Transverse colon (tissue), 4 donors: ENCODE results near the gene RAB27A. TPM values are rescaled to one million over a fixed set of nuclear protein-coding genes. Genes with fewer than 3 reads are reported as not detected.
A peak's percentile ranks its signal among the peaks of the same experiment; 100 is the strongest.

Experiments
- DNase-seq: peaks from one replicate; pipeline ENCODE4 v3.0.0-alpha.2; 2019
- H3K27ac ChIP-seq, 4 donors: fragments of 200-600 bp; sonication (generic); 2 replicates each; pipeline ENCODE4 v1.5.1; 2016 to 2018; ENCODE audit warnings: inconsistent platforms in 4 of 4
- H3K27me3 ChIP-seq: fragments of 200-600 bp; sonication (generic); 2 replicates; pipeline ENCODE4 v1.5.1; 2017; ENCODE audit warnings: inconsistent platforms
- H3K36me3 ChIP-seq, 4 donors: fragments of 200-600 bp; sonication (generic); 2 replicates each; pipeline ENCODE4 v1.5.1; 2017 to 2019; ENCODE audit warnings: inconsistent platforms in 4 of 4
- H3K4me1 ChIP-seq, 4 donors: fragments of 200-600 bp; sonication (generic); 2 replicates each; pipeline ENCODE4 v1.5.1; 2017 to 2020; ENCODE audit warnings: inconsistent platforms in 4 of 4
- H3K4me3 ChIP-seq, 4 donors: fragments of 200-600 bp; sonication (generic); 1 replicate in 1 of 4; 2 replicates in 3 of 4; pipeline versions ENCODE4 v1.5.1 to v1.6.1; 2017 to 2019; ENCODE audit warnings: inconsistent platforms in 4 of 4
- H3K9me3 ChIP-seq, 2 donors: fragments of 200-600 bp; sonication (generic); 2 replicates each; pipeline ENCODE4 v1.5.1; 2017 to 2019; ENCODE audit warnings: inconsistent platforms in 2 of 2
- CTCF ChIP-seq, 5 experiments: fragments of 200-600 bp in 3 of 5; fragments of 450-650 bp in 2 of 5; sonication (generic) in 3 of 5; IDR thresholded peaks; 1 replicate in 2 of 5; 2 replicates in 3 of 5; pipeline ENCODE4 v1.5.1; 2016 to 2017; ENCODE audit warnings: antibody characterized with exemption in 5 of 5, inconsistent platforms in 3 of 5, mild to moderate bottlenecking in 2 of 5, moderate library complexity in 1 of 5
- EP300 ChIP-seq: sonication (generic); formaldehyde crosslinking; IDR thresholded peaks from one replicate; pipeline ENCODE4 v1.6.1; 2017; ENCODE audit warnings: antibody characterized with exemption, low read depth
- POLR2A ChIP-seq: fragments of 450-650 bp; IDR thresholded peaks from one replicate; pipeline ENCODE4 v1.6.1; 2016; ENCODE audit warnings: antibody characterized with exemption, mild to moderate bottlenecking, moderate library complexity
- POLR2AphosphoS5 ChIP-seq, 3 donors: sonication (generic); formaldehyde crosslinking; IDR thresholded peaks; one replicate each; pipeline ENCODE4 v1.6.1; 2016; ENCODE audit warnings: antibody characterized with exemption in 3 of 3
- WGBS, 2 donors: methylation state at CpG; one replicate each; pipeline ENCODE4 v1.1.5; 2018; ENCODE audit warnings: low coverage in 1 of 2; 5-methylcytosine and 5-hydroxymethylcytosine counted together
- in situ Hi-C, 4 donors: fragments of 200-750 bp; cut with MboI; loops; one replicate each; pipeline versions ENCODE4 v1.15.0 to v1.15.1; 2017; ENCODE audit warnings: low sequenced_read_pairs in 3 of 4, low pct_ligation_motif_present in 1 of 4, low pct_unique_long_range_greater_than_20kb in 1 of 4
- intact Hi-C: fragments of 100-400 bp; cut with DNase I; formaldehyde crosslinking; loops from one replicate; pipeline ENCODE4 v1.15.1; 2023; ENCODE audit warnings: low total_unique reads
- total RNA-seq, 4 donors: library from RNA; depleted of rRNA; stranded (reverse); fragments of >200 nt; gene quantifications; one replicate each; pipeline ENCODE4 v1.1.0, GENCODE V29; 2016

The RAB27A gene
- total RNA-seq: 10 to 100 TPM in 3 of 4 donors, 1 to 10 TPM in 1; 9.4 to 65.7 (median 24.1) TPM

GRCh38 chr15:55289746-55290527 lies at the start of gene RAB27A:
TSS of gene RAB27A (minus strand) at chr15:55289813. CDS start at chr15:55234934, 54,879 bp downstream.
- H3K36me3 ChIP-seq: no peaks in the 10 kb centered on the region
- in situ Hi-C loops: loop anchor here (5.0 to 10.0 kb wide), 2 partner anchors 73 to 75 kb away; no protein-coding TSS in a partner anchor
- no peaks in the 10 kb centered on the region for H3K9me3 ChIP-seq
- H3K27me3 ChIP-seq: no peaks in the 10 kb centered on the region
- peak within 1 kb of the TSS; percentile 53 to 95 (median 71) for H3K4me3 ChIP-seq
- peaks cover 0 to 16% (median 10%) of the 10 kb centered on the region in 4 donors for H3K4me1 ChIP-seq
- H3K27ac ChIP-seq: peak within 1 kb of the TSS; percentile 90 to 96 (median 92)
- 0 to 1% methylated on average over 3 to 69 of the region's 69 CpGs for WGBS, 2 donors
- intact Hi-C loops: loop anchor here (5.0 kb wide), 1 partner anchor 583 kb away; no protein-coding TSS in a partner anchor
- peak; percentile 39 to 64 (median 52) for TF ChIP-seq POLR2AphosphoS5 (IDR thresholded peaks at IDR 0.05)
- TF ChIP-seq POLR2A: peak; percentile 70
- TF ChIP-seq CTCF (IDR thresholded peaks at IDR 0.05): no peak
- peak; percentile 13 for TF ChIP-seq EP300
- peak; percentile 84 for DNase-seq

- H3K4me3 ChIP-seq: no peak overlapping the region
- peaks cover 0 to 8% (median under 1%) of the 10 kb centered on the region in 4 donors for H3K36me3 ChIP-seq
- no peak overlapping the region for H3K27ac ChIP-seq
- TF ChIP-seq POLR2A: no peak
- no peak for TF ChIP-seq CTCF (IDR thresholded peaks at IDR 0.05)
- TF ChIP-seq POLR2AphosphoS5 (IDR thresholded peaks at IDR 0.05): no peak
- no peak for TF ChIP-seq EP300
- intact Hi-C loops (no loop called here), in situ Hi-C loops (no loop called here)
- no peaks in the 10 kb centered on the region for H3K27me3 ChIP-seq
- no peak for DNase-seq
- 100% methylated on average over 1 of the region's 1 CpG; no CpG with 5 or more reads in 1 of the 2 donors for WGBS, 2 donors
- H3K9me3 ChIP-seq: no peaks in the 10 kb centered on the region
- no peaks in the 10 kb centered on the region for H3K4me1 ChIP-seq
These were observed 47.5 kb upstream of the RAB27A start for GRCh38 chr15:55337160-55337559.

GRCh38 chr15:55334997-55335396 lies 45.4 kb upstream of the RAB27A start:
- DNase-seq: no peak
- Histone ChIP-seq H3K27ac (no peak overlapping the region), H3K4me1 (no peaks in the 10 kb centered on the region), H3K4me3 (no peak overlapping the region), H3K27me3 (no peaks in the 10 kb centered on the region), H3K36me3 (peaks cover 0 to 8% (median 0%) of the 10 kb centered on the region in 4 donors), H3K9me3 (no peaks in the 10 kb centered on the region)
- no peak for TF ChIP-seq EP300
- TF ChIP-seq POLR2A: no peak
- no peak for TF ChIP-seq POLR2AphosphoS5 (IDR thresholded peaks at IDR 0.05)
- no peak for TF ChIP-seq CTCF (IDR thresholded peaks at IDR 0.05)
- intact Hi-C loops (no loop called here), in situ Hi-C loops (no loop called here)
- WGBS, 2 donors: 89 to 100% methylated on average over 1 of the region's 1 CpG

GRCh38 chr15:55334371-55334770 lies 44.8 kb upstream of the RAB27A start:
- peaks cover 0 to 8% (median 0%) of the 10 kb centered on the region in 4 donors for H3K36me3 ChIP-seq
- in situ Hi-C loops: no loop called here

More at GRCh38 chr15:55334371-55334770, 44.8 kb upstream of the RAB27A start:
- no peaks in the 10 kb centered on the region for H3K9me3 ChIP-seq
- no peak for DNase-seq
- TF ChIP-seq POLR2A (no peak), POLR2AphosphoS5 (IDR thresholded peaks at IDR 0.05) (no peak), EP300 (no peak), CTCF (IDR thresholded peaks at IDR 0.05) (no peak)
- WGBS, 2 donors: 94 to 96% methylated on average over 5 of the region's 5 CpGs
- intact Hi-C loops: no loop called here
- no peaks in the 10 kb centered on the region for H3K27me3 ChIP-seq
- no peak overlapping the region for H3K27ac ChIP-seq
- H3K4me1 ChIP-seq: no peaks in the 10 kb centered on the region
- H3K4me3 ChIP-seq: no peak overlapping the region
